Measurements from ENCODE around the gene PLCB4. TPM values are rescaled to one million over a fixed set of nuclear protein-coding genes. Genes with fewer than 3 reads are reported as not detected.

The PLCB4 gene
- total RNA-seq, 1 donor from 2014 or later = 1.6 TPM

DNA sequence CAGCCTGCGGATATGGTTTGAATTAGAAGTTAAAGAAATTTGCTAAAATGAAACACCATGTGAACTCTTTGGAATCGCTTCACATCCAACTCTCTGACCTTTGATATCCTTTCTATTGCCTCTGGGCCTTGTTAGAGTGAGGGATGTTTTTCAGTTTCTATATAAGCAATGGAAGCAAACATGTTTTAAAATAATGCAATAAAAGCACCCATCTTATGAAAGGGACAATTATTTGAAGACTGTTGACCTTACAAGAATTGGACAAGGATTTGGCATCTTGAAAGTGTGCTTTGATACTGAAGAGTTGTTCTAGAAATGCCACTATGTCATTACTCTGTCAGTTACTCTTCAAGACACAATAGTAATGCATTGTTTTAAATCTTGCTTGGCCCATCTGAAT lies 221.4 kb downstream of the PLCB4 start:
- TF ChIP-seq, protein P1, sequence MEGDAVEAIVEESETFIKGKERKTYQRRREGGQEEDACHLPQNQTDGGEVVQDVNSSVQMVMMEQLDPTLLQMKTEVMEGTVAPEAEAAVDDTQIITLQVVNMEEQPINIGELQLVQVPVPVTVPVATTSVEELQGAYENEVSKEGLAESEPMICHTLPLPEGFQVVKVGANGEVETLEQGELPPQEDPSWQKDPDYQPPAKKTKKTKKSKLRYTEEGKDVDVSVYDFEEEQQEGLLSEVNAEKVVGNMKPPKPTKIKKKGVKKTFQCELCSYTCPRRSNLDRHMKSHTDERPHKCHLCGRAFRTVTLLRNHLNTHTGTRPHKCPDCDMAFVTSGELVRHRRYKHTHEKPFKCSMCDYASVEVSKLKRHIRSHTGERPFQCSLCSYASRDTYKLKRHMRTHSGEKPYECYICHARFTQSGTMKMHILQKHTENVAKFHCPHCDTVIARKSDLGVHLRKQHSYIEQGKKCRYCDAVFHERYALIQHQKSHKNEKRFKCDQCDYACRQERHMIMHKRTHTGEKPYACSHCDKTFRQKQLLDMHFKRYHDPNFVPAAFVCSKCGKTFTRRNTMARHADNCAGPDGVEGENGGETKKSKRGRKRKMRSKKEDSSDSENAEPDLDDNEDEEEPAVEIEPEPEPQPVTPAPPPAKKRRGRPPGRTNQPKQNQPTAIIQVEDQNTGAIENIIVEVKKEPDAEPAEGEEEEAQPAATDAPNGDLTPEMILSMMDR (IDR thresholded peaks at IDR 0.05; ENCODE audit: insufficient read depth, low read length, severe bottlenecking) = no peak
- FAIRE-seq (no peak), DNase-seq (ENCODE audit: low read depth) (no peak)
- Histone ChIP-seq H3K4me3 (ENCODE audit: low read depth, low read length) (no peak overlapping the region), H3K27me3 (ENCODE audit: control insufficient read depth, insufficient read depth, low read length) (no peaks in the 10 kb centered on the region), H3K36me3 (ENCODE audit: control insufficient read depth, insufficient read depth, low read length) (no peaks in the 10 kb centered on the region)

DNA sequence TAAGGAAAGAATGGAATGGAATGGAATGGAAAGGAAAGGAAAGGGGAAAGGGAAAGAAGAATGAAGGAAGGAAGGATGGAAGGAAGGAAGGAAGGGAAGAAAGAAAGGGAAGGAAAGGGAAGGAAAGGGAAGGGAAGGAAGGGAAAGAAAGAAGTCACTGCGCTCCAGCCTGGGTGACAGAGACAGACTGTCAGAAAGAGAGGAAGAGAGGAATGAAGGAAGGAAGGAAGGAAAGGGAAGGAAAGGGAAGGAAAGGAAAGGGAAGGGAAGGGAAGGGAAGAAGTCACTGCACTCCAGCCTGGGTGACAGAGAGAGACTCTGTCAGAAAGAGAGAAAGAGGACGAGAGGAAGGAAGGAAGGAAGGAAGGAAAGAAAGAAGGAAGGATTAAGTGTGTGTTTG lies 224.3 kb downstream of the PLCB4 start:
- FAIRE-seq = no peak
- Histone ChIP-seq H3K4me3 (ENCODE audit: low read depth, low read length) (no peak overlapping the region), H3K36me3 (ENCODE audit: control insufficient read depth, insufficient read depth, low read length) (no peaks in the 10 kb centered on the region), H3K27me3 (ENCODE audit: control insufficient read depth, insufficient read depth, low read length) (no peaks in the 10 kb centered on the region)
- TF ChIP-seq, protein P1 (IDR thresholded peaks at IDR 0.05; ENCODE audit: insufficient read depth, low read length, severe bottlenecking) = no peak
- no peak for DNase-seq (ENCODE audit: low read depth)

DNA sequence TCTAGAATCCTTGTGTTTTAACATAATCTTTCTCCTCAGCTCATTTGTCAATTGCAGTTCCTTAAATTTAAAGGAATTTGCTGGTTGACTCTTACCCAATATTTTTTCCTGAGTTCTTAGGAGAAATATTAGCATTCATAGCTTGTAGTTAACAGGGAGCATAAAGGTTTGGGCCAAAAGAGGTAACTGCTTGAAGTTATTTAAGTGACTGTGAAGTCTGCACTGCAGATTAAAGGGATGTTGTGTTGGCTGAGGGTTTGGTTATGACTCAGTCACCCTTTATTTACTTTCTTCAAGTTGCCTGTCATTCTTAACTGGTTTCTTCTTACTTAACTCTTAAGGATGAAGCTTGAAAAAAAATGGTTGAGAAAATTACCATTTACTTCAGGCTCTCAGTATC lies 225.2 kb downstream of the PLCB4 start:
- H3K27me3 ChIP-seq (ENCODE audit: control insufficient read depth, insufficient read depth, low read length) = no peaks in the 10 kb centered on the region
- no peak for FAIRE-seq
- H3K4me3 ChIP-seq (ENCODE audit: low read depth, low read length) = no peak overlapping the region
- peak; percentile 82 for DNase-seq (ENCODE audit: low read depth)
- TF ChIP-seq, protein P1 (IDR thresholded peaks at IDR 0.05; ENCODE audit: insufficient read depth, low read length, severe bottlenecking) = no peak
- H3K36me3 ChIP-seq (ENCODE audit: control insufficient read depth, insufficient read depth, low read length) = no peaks in the 10 kb centered on the region

DNA sequence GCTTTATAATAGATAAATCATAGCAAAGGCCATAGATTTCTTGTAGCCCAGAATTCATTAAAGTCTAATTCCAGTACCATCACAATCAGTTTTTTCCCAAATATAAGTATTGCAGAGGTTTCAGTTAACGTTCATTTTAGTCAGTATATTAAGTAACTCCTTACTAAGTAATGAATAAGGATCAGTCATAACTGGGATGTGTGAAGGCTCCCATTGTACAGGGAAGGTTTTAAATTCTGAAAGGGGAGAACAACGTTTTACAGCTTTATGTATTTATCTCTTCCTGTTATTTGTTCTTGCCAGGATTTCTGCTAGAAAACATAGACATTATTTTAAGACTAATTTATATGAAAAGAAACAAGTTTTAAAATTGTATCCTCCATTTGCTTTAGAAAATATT lies 230.0 kb downstream of the PLCB4 start:
- no peak overlapping the region for H3K4me3 ChIP-seq (ENCODE audit: low read depth, low read length)
- H3K27me3 ChIP-seq (ENCODE audit: control insufficient read depth, insufficient read depth, low read length) = no peaks in the 10 kb centered on the region
- TF ChIP-seq, protein P1 (IDR thresholded peaks at IDR 0.05; ENCODE audit: insufficient read depth, low read length, severe bottlenecking) = no peak
- DNase-seq (ENCODE audit: low read depth) (peak; percentile 25), FAIRE-seq (no peak)
- no peaks in the 10 kb centered on the region for H3K36me3 ChIP-seq (ENCODE audit: control insufficient read depth, insufficient read depth, low read length)

DNA sequence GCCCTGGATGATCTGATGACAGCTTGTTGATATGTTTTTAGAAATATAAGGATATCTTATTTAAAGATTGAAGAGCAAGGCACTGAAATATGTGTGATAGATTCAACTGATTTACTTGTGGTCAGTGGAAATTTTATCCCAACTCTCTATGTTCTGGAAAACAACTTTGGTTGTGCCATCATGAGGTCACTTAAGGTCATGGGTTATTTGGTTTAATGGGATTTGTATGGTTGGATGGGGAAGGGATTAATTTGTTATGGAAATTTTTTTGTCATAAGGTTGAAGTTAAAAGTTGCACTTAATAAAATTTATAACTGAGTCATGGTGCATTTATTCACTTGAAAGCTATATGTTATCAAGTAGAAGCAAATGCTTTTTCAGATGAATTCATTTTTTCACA lies 231.2 kb downstream of the PLCB4 start:
- Histone ChIP-seq H3K36me3 (ENCODE audit: control insufficient read depth, insufficient read depth, low read length) (no peaks in the 10 kb centered on the region), H3K4me3 (ENCODE audit: low read depth, low read length) (no peak overlapping the region), H3K27me3 (ENCODE audit: control insufficient read depth, insufficient read depth, low read length) (no peaks in the 10 kb centered on the region)
- TF ChIP-seq, protein P1 (IDR thresholded peaks at IDR 0.05; ENCODE audit: insufficient read depth, low read length, severe bottlenecking) = no peak
- DNase-seq (ENCODE audit: low read depth) (no peak), FAIRE-seq (no peak)

DNA sequence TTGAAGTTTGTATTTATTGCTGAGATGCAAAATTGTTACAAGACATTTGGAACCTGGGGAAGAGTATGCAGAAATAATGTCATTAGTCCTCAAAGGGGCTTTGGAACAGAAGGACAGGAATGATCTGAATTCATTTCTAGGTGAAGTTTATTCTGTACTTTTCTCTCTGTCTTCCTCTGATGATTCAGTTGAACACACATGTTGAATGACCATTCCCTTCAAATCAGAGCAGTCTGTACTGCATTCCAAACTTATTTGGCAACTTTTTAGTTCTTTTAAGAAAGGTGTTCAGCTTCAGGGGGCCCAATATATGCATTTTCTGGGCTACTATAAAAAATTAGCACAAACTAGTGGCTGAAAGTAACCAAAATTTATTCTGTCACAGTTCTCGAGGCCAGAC lies 231.6 kb downstream of the PLCB4 start:
- Histone ChIP-seq H3K4me3 (ENCODE audit: low read depth, low read length) (no peak overlapping the region), H3K27me3 (ENCODE audit: control insufficient read depth, insufficient read depth, low read length) (no peaks in the 10 kb centered on the region), H3K36me3 (ENCODE audit: control insufficient read depth, insufficient read depth, low read length) (no peaks in the 10 kb centered on the region)
- FAIRE-seq (no peak), DNase-seq (ENCODE audit: low read depth) (peak; percentile 33)
- TF ChIP-seq, protein P1 (IDR thresholded peaks at IDR 0.05; ENCODE audit: insufficient read depth, low read length, severe bottlenecking) = no peak
